ENCODE results near the gene SAP130.
"Not testable (repeated sequence)": the region's sequence is repeated elsewhere in the genome, so short reads cannot be mapped to it uniquely, and the experiment has no call there.

The SAP130 gene

GRCh38 chr2:127945281-127945680 is 82.6 kb downstream of the SAP130 start:
- DNase-seq, result no peak

GRCh38 chr2:127943186-127943585 is 84.7 kb downstream of the SAP130 start:
- DNase-seq, result no peak

- DNase-seq, result no peak
Observed at GRCh38 chr2:127942002-127942401, 85.9 kb downstream of the SAP130 start.

GRCh38 chr2:127941461-127941860 is 86.4 kb downstream of the SAP130 start:
- DNase-seq, result no peak

- DNase-seq, result no peak
Observed at GRCh38 chr2:127940641-127941040, 87.2 kb downstream of the SAP130 start.

GRCh38 chr2:127935337-127935736 is 92.5 kb downstream of the SAP130 start:
- no peak for DNase-seq

- DNase-seq, result no peak
Observed at GRCh38 chr2:127932199-127932876, 95.5 kb downstream of the SAP130 start.

GRCh38 chr2:127929449-127929848 is 98.4 kb downstream of the SAP130 start:
- DNase-seq, result no peak

GRCh38 chr2:127927384-127927783 is 100.5 kb downstream of the SAP130 start:
- DNase-seq, result no peak

- no peak for DNase-seq
Observed at GRCh38 chr2:127917916-127918315, 109.9 kb downstream of the SAP130 start.

- no peak for DNase-seq
Observed at GRCh38 chr2:127913808-127914457, 113.9 kb downstream of the SAP130 start.

GRCh38 chr2:127911737-127912136 is 116.1 kb downstream of the SAP130 start:
- DNase-seq, result no peak

- DNase-seq, result no peak
Observed at GRCh38 chr2:127910415-127910814, 117.4 kb downstream of the SAP130 start.

GRCh38 chr2:127909019-127909418 is 118.8 kb downstream of the SAP130 start:
- no peak for DNase-seq

GRCh38 chr2:127907733-127908400 is 120.0 kb downstream of the SAP130 start:
- DNase-seq, result not testable (repeated sequence)

GRCh38 chr2:127906206-127906926 is 121.5 kb downstream of the SAP130 start:
- no peak for DNase-seq

- DNase-seq, result no peak
Observed at GRCh38 chr2:127901339-127902056, 126.4 kb downstream of the SAP130 start.

- DNase-seq, result no peak
Observed at GRCh38 chr2:127897531-127898211, 130.2 kb downstream of the SAP130 start.

GRCh38 chr2:127893494-127893893 is 134.4 kb downstream of the SAP130 start:
- no peak for DNase-seq

GRCh38 chr2:127893033-127893432 is 134.8 kb downstream of the SAP130 start:
- no peak for DNase-seq

GRCh38 chr2:127891811-127892210 is 136.0 kb downstream of the SAP130 start:
- DNase-seq, result no peak
